GM23338 (cell line): ENCODE results near the gene NCLN. TPM values are rescaled to one million over a fixed set of nuclear protein-coding genes. Genes with fewer than 3 reads are reported as not detected.
"Not testable (repeated sequence)": the region's sequence is repeated elsewhere in the genome, so short reads cannot be mapped to it uniquely, and the experiment has no call there.

Source experiments
- ATAC-seq: fragments of 200-7000 bp; cut with Tn5 transposase; 3 replicates; pipeline ENCODE4 v1.9.1; 2020
- DNase-seq: peaks from one replicate; pipeline ENCODE4 v3.0.0-alpha.2; 2015; ENCODE audit warnings: low spot score
- H2AFZ ChIP-seq: fragments of 200-600 bp; sonication (generic); 2 replicates; pipeline ENCODE4 v1.8.0; 2016; ENCODE audit warnings: antibody characterized with exemption, mild to moderate bottlenecking, moderate library complexity
- H3F3A ChIP-seq: fragments of 200-600 bp; sonication (generic); replicated peaks from 2 replicates; pipeline ENCODE4 v1.8.0; 2017; ENCODE audit warnings: antibody characterized with exemption, mixed run types, low read depth
- H3K27ac ChIP-seq: fragments of 200-600 bp; sonication (generic); 2 replicates; pipeline ENCODE4 v1.6.1; 2016; ENCODE audit warnings: low read depth
- H3K27me3 ChIP-seq: fragments of 200-600 bp; sonication (generic); 2 replicates; pipeline ENCODE4 v1.8.0; 2016; ENCODE audit warnings: mild to moderate bottlenecking, mixed run types, moderate library complexity; ENCODE audit not compliant: insufficient read depth
- H3K36me3 ChIP-seq: fragments of 200-600 bp; sonication (generic); 2 replicates; pipeline ENCODE4 v1.8.0; 2016; ENCODE audit warnings: mild to moderate bottlenecking; ENCODE audit not compliant: insufficient read depth
- H3K4me1 ChIP-seq: fragments of 200-600 bp; sonication (generic); 2 replicates; pipeline ENCODE4 v1.8.0; 2016; ENCODE audit warnings: mild to moderate bottlenecking, moderate library complexity; ENCODE audit not compliant: insufficient read depth
- H3K4me2 ChIP-seq: fragments of 200-600 bp; sonication (generic); 2 replicates; pipeline ENCODE4 v1.7.1; 2017; ENCODE audit warnings: mixed run types
- H3K4me3 ChIP-seq: fragments of 200-600 bp; sonication (generic); 2 replicates; pipeline ENCODE4 v1.6.1; 2016; ENCODE audit warnings: mixed run types
- H3K79me2 ChIP-seq: fragments of 200-600 bp; sonication (generic); replicated peaks from 2 replicates; pipeline ENCODE4 v1.8.0; 2017; ENCODE audit warnings: mild to moderate bottlenecking; ENCODE audit not compliant: insufficient read depth
- H3K9me2 ChIP-seq: fragments of 200-600 bp; sonication (generic); 2 replicates; pipeline ENCODE4 v1.8.0; 2017; ENCODE audit not compliant: insufficient read depth
- H4K20me1 ChIP-seq: fragments of 200-600 bp; sonication (generic); replicated peaks from 2 replicates; pipeline ENCODE4 v1.8.0; 2017; ENCODE audit warnings: mild to moderate bottlenecking; ENCODE audit not compliant: insufficient read depth
- H3K27ac Mint-ChIP-seq: 2 replicates; pipeline ENCODE4 v1.8.0; 2020; ENCODE audit warnings: inconsistent platforms, mild to moderate bottlenecking, moderate library complexity, mixed read lengths
- H3K27me3 Mint-ChIP-seq: 3 replicates; pipeline ENCODE4 v1.8.0; 2022; ENCODE audit warnings: low read depth, mild to moderate bottlenecking, moderate library complexity, mixed read lengths, inconsistent platforms; ENCODE audit not compliant: insufficient read depth, poor library complexity
- H3K36me3 Mint-ChIP-seq: 3 replicates; pipeline ENCODE4 v1.8.0; 2021; ENCODE audit warnings: low read depth, mild to moderate bottlenecking, inconsistent platforms, moderate library complexity, mixed read lengths
- H3K4me1 Mint-ChIP-seq: 3 replicates; pipeline ENCODE4 v1.8.0; 2020; ENCODE audit warnings: mild to moderate bottlenecking, inconsistent platforms, mixed read lengths
- H3K4me3 Mint-ChIP-seq: 3 replicates; pipeline ENCODE4 v1.8.0; 2021; ENCODE audit warnings: moderate library complexity, mild to moderate bottlenecking, inconsistent platforms, mixed read lengths
- H3K9me3 Mint-ChIP-seq: 3 replicates; pipeline ENCODE4 v1.8.0; 2020; ENCODE audit warnings: moderate library complexity, mild to moderate bottlenecking, inconsistent platforms, mixed read lengths
- CREB1 ChIP-seq: fragments of 250-450 bp; sonication (Bioruptor Pico); IDR thresholded peaks from 2 replicates; pipeline ENCODE4 v1.5.0; 2020; ENCODE audit warnings: low read depth, mild to moderate bottlenecking, moderate library complexity
- EZH2 ChIP-seq: fragments of 200-600 bp; sonication (generic); IDR thresholded peaks from one replicate; pipeline ENCODE4 v1.8.0; 2017; ENCODE audit warnings: antibody characterized with exemption, mild to moderate bottlenecking, low read depth; ENCODE audit not compliant: unreplicated experiment
- EZH2phosphoT487 ChIP-seq: fragments of 200-600 bp; sonication (generic); IDR thresholded peaks from one replicate; pipeline ENCODE4 v1.8.1; 2018; ENCODE audit warnings: antibody characterized with exemption; ENCODE audit not compliant: unreplicated experiment
- JUNB ChIP-seq: IDR thresholded peaks from one replicate; pipeline ENCODE4 v1.6.1; 2016; ENCODE audit warnings: antibody characterized with exemption; ENCODE audit not compliant: unreplicated experiment
- POLR2AphosphoS5 ChIP-seq: IDR thresholded peaks from 2 replicates; pipeline ENCODE4 v1.6.1; 2016; ENCODE audit warnings: antibody characterized with exemption, low read depth
- STAT1 ChIP-seq: IDR thresholded peaks from one replicate; pipeline ENCODE4 v1.6.1; 2016; ENCODE audit warnings: antibody characterized with exemption; ENCODE audit not compliant: unreplicated experiment
- ZNF114 ChIP-seq: fragments of 250-450 bp; sonication (Bioruptor Pico); IDR thresholded peaks from 2 replicates; pipeline ENCODE4 v1.5.0; 2020; ENCODE audit warnings: mild to moderate bottlenecking, moderate library complexity
- ZNF331 ChIP-seq: fragments of 250-450 bp; sonication (Bioruptor Pico); IDR thresholded peaks from 2 replicates; pipeline ENCODE4 v1.5.0; 2020; ENCODE audit warnings: low read depth, mild to moderate bottlenecking, moderate library complexity
- polyA plus RNA-seq: library from polyadenylated mRNA; unstranded; fragments of >200 nt; fragmentation: Nextera tagmentation; extraction: Ambion mirVana; gene quantifications from 2 replicates; pipeline ENCODE4 v1.2.1, GENCODE V29; 2016
- total RNA-seq: library from RNA; depleted of rRNA; stranded (reverse); fragments of >200 nt; shearing (Covaris generic); gene quantifications from 2 replicates; pipeline ENCODE4 v1.2.3, GENCODE V29; 2014
- TF ChIP-seq, protein P1 (sequence below): fragments of 250-450 bp; sonication (Bioruptor Pico); IDR thresholded peaks from 2 replicates; pipeline ENCODE4 v1.5.0; 2020; ENCODE audit warnings: mild to moderate bottlenecking, moderate library complexity
- TF ChIP-seq, protein P2 (sequence below): IDR thresholded peaks from 2 replicates; pipeline ENCODE4 v1.6.1; 2016; ENCODE audit warnings: antibody characterized with exemption
- TF ChIP-seq, protein P3 (sequence below): IDR thresholded peaks from one replicate; pipeline ENCODE4 v1.6.1; 2018; ENCODE audit warnings: antibody characterized with exemption; ENCODE audit not compliant: unreplicated experiment

Gene NCLN
- total and polyA plus RNA-seq, 2 experiments from 2014 or later = 85.6 to 125 TPM

GRCh38 chr19:3154447-3154846 lies 31.3 kb upstream of the NCLN start:
- ATAC-seq, H3K27ac Mint-ChIP-seq, DNase-seq, H3K36me3 ChIP-seq, H3K4me3 Mint-ChIP-seq, H3K79me2 ChIP-seq, H3K36me3 Mint-ChIP-seq, H3K9me3 Mint-ChIP-seq, H3K4me1 Mint-ChIP-seq, H3K4me3 ChIP-seq, H3K9me2 ChIP-seq, H3K27me3 Mint-ChIP-seq, H3K4me2 ChIP-seq, H2AFZ ChIP-seq, H3K4me1 ChIP-seq, H4K20me1 ChIP-seq, H3F3A ChIP-seq, H3K27me3 ChIP-seq, H3K27ac ChIP-seq: not testable (repeated sequence)

- H3K4me3 ChIP-seq = no peak overlapping the region
- no peaks in the 10 kb centered on the region for H3K36me3 Mint-ChIP-seq
- H3K4me2 ChIP-seq = no peak overlapping the region
- H3K27me3 Mint-ChIP-seq = peaks cover 9% of the 10 kb centered on the region
- H3K36me3 ChIP-seq = no peaks in the 10 kb centered on the region
- no peak overlapping the region for H3K27ac Mint-ChIP-seq
- H3K9me3 Mint-ChIP-seq = peaks cover 7% of the 10 kb centered on the region; the same call in 2 of the 3 replicates
- no peak overlapping the region for H3K4me3 Mint-ChIP-seq
- DNase-seq = no peak
- H3K4me1 ChIP-seq = no peaks in the 10 kb centered on the region
- H3K79me2 ChIP-seq = no peaks in the 10 kb centered on the region
- no peaks in the 10 kb centered on the region for H4K20me1 ChIP-seq
- H3K27me3 ChIP-seq = no peaks in the 10 kb centered on the region
- no peak overlapping the region for H2AFZ ChIP-seq
- no peak overlapping the region for H3K27ac ChIP-seq
- ATAC-seq = no peak
- 0 out of 3 replicates have a peak, but pooled peaks cover 3% of the 10 kb centered on the region for H3K4me1 Mint-ChIP-seq
- H3F3A ChIP-seq = no peaks in the 10 kb centered on the region
- H3K9me2 ChIP-seq = peaks cover 8% of the 10 kb centered on the region; the same call in 1 of the 2 replicates
- TF ChIP-seq ZNF114 (CRISPR knock-in tag) (no peak), POLR2AphosphoS5 (no peak), EZH2 (no peak), STAT1 (no peak), CREB1 (CRISPR knock-in tag) (no peak), ZNF331 (CRISPR knock-in tag) (no peak), EZH2phosphoT487 (no peak), JUNB (no peak)
- TF ChIP-seq, protein P1, sequence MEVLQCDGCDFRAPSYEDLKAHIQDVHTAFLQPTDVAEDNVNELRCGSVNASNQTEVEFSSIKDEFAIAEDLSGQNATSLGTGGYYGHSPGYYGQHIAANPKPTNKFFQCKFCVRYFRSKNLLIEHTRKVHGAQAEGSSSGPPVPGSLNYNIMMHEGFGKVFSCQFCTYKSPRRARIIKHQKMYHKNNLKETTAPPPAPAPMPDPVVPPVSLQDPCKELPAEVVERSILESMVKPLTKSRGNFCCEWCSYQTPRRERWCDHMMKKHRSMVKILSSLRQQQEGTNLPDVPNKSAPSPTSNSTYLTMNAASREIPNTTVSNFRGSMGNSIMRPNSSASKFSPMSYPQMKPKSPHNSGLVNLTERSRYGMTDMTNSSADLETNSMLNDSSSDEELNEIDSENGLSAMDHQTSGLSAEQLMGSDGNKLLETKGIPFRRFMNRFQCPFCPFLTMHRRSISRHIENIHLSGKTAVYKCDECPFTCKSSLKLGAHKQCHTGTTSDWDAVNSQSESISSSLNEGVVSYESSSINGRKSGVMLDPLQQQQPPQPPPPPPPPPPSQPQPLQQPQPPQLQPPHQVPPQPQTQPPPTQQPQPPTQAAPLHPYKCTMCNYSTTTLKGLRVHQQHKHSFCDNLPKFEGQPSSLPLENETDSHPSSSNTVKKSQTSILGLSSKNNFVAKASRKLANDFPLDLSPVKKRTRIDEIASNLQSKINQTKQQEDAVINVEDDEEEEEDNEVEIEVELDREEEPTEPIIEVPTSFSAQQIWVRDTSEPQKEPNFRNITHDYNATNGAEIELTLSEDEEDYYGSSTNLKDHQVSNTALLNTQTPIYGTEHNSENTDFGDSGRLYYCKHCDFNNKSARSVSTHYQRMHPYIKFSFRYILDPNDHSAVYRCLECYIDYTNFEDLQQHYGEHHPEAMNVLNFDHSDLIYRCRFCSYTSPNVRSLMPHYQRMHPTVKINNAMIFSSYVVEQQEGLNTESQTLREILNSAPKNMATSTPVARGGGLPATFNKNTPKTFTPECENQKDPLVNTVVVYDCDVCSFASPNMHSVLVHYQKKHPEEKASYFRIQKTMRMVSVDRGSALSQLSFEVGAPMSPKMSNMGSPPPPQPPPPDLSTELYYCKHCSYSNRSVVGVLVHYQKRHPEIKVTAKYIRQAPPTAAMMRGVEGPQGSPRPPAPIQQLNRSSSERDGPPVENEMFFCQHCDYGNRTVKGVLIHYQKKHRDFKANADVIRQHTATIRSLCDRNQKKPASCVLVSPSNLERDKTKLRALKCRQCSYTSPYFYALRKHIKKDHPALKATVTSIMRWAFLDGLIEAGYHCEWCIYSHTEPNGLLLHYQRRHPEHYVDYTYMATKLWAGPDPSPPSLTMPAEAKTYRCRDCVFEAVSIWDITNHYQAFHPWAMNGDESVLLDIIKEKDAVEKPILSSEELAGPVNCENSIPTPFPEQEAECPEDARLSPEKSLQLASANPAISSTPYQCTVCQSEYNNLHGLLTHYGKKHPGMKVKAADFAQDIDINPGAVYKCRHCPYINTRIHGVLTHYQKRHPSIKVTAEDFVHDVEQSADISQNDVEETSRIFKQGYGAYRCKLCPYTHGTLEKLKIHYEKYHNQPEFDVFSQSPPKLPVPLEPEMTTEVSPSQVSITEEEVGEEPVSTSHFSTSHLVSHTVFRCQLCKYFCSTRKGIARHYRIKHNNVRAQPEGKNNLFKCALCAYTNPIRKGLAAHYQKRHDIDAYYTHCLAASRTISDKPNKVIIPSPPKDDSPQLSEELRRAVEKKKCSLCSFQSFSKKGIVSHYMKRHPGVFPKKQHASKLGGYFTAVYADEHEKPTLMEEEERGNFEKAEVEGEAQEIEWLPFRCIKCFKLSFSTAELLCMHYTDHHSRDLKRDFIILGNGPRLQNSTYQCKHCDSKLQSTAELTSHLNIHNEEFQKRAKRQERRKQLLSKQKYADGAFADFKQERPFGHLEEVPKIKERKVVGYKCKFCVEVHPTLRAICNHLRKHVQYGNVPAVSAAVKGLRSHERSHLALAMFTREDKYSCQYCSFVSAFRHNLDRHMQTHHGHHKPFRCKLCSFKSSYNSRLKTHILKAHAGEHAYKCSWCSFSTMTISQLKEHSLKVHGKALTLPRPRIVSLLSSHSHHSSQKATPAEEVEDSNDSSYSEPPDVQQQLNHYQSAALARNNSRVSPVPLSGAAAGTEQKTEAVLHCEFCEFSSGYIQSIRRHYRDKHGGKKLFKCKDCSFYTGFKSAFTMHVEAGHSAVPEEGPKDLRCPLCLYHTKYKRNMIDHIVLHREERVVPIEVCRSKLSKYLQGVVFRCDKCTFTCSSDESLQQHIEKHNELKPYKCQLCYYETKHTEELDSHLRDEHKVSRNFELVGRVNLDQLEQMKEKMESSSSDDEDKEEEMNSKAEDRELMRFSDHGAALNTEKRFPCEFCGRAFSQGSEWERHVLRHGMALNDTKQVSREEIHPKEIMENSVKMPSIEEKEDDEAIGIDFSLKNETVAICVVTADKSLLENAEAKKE (CRISPR knock-in tag) = no peak
- TF ChIP-seq, protein P2, sequence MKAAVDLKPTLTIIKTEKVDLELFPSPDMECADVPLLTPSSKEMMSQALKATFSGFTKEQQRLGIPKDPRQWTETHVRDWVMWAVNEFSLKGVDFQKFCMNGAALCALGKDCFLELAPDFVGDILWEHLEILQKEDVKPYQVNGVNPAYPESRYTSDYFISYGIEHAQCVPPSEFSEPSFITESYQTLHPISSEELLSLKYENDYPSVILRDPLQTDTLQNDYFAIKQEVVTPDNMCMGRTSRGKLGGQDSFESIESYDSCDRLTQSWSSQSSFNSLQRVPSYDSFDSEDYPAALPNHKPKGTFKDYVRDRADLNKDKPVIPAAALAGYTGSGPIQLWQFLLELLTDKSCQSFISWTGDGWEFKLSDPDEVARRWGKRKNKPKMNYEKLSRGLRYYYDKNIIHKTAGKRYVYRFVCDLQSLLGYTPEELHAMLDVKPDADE = no peak
- TF ChIP-seq, protein P3, sequence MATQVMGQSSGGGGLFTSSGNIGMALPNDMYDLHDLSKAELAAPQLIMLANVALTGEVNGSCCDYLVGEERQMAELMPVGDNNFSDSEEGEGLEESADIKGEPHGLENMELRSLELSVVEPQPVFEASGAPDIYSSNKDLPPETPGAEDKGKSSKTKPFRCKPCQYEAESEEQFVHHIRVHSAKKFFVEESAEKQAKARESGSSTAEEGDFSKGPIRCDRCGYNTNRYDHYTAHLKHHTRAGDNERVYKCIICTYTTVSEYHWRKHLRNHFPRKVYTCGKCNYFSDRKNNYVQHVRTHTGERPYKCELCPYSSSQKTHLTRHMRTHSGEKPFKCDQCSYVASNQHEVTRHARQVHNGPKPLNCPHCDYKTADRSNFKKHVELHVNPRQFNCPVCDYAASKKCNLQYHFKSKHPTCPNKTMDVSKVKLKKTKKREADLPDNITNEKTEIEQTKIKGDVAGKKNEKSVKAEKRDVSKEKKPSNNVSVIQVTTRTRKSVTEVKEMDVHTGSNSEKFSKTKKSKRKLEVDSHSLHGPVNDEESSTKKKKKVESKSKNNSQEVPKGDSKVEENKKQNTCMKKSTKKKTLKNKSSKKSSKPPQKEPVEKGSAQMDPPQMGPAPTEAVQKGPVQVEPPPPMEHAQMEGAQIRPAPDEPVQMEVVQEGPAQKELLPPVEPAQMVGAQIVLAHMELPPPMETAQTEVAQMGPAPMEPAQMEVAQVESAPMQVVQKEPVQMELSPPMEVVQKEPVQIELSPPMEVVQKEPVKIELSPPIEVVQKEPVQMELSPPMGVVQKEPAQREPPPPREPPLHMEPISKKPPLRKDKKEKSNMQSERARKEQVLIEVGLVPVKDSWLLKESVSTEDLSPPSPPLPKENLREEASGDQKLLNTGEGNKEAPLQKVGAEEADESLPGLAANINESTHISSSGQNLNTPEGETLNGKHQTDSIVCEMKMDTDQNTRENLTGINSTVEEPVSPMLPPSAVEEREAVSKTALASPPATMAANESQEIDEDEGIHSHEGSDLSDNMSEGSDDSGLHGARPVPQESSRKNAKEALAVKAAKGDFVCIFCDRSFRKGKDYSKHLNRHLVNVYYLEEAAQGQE = no peak
Measured at GRCh38 chr19:3154957-3155736, 30.6 kb upstream of the NCLN start.
